ENCODE measurements around the gene SERPINI1. TPM values are rescaled to one million over a fixed set of nuclear protein-coding genes. Genes with fewer than 3 reads are reported as not detected.
A peak's percentile ranks its signal among the peaks of the same experiment; 100 is the strongest.

SERPINI1 gene
- total and polyA plus RNA-seq, 9 of the 15 experiments (the other 6 are each of a cell fraction or from before 2014, with no cell fraction given), result 1.6 to 9.9 (median 3.5) TPM

DNA sequence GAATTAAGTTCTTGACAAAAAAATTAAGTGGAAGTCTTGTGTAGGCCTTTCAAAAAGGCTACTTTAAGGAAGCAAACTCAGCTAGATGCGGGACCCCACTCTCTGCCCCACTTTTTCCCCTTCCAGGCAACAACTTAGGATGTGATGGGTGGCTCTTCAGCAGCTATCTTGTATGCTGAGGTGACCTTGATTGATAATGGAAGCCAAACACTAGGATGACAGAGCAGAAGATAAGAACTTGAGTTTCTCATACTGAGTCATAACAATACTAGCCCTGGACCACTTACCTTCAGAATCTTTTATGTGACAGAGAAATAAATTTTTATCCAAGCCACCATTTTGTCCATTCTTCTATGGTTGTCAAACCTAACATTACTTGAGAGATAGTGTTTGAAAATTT lies 16.9 kb upstream of the SERPINI1 start (continued):
- peak; percentile 40; the same call in 1 of the 2 replicates for TF ChIP-seq FOSL1 (tag; conservative IDR thresholded peaks at IDR 0.05)
- TF ChIP-seq, protein P1, sequence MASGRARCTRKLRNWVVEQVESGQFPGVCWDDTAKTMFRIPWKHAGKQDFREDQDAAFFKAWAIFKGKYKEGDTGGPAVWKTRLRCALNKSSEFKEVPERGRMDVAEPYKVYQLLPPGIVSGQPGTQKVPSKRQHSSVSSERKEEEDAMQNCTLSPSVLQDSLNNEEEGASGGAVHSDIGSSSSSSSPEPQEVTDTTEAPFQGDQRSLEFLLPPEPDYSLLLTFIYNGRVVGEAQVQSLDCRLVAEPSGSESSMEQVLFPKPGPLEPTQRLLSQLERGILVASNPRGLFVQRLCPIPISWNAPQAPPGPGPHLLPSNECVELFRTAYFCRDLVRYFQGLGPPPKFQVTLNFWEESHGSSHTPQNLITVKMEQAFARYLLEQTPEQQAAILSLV (tag; IDR thresholded peaks at IDR 0.05), result no peak

DNA sequence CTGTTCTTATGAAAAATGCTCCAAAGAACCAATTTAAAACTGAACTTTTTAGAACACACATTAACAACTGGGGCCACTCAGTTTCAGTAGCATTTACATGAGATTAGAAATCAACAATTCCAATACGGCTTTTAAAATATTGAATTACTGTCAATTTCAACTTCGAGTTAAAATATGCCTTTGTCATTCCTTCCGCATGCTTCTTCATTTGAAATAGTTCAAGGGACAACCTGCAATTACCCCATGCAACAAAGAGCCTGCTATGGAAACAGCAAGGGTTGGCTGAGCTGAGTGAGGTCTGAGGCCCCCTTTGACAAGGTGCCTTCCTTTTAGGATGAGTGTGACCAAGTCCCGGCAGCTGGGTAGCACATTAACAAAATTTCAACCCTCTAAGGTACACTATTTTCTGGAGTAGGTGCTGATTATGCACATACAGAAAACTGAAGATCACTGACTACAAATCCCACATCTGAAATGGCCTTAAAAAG lies 12.5 kb upstream of the SERPINI1 start:
- Histone ChIP-seq H4K20me1 (replicated peaks; ENCODE audit: control insufficient read depth, insufficient read depth, low read length) (0 out of 2 replicates have a peak, but pooled peaks cover 3% of the 10 kb centered on the region), H3K36me3 (ENCODE audit: control insufficient read depth, insufficient read depth, low read length) (peaks cover 46% of the 10 kb centered on the region), H3K4me1 (replicated peaks in 1 of 2; ENCODE audit: control insufficient read depth in 2 of 2, insufficient read depth in 2 of 2, low read length in 2 of 2) (peaks cover 22 to 56% of the 10 kb centered on the region in 2 experiments), H3K27ac (ENCODE audit: extremely low read depth, low read depth, low read length) (peak overlapping the region; percentile 72), H2AFZ (ENCODE audit: low read depth, low read length) (no peak overlapping the region), H3K9ac (ENCODE audit: insufficient read depth in 1 of 2, low read depth in 2 of 2, low read length in 2 of 2) (peak overlapping the region; percentile 70 to 80; a peak in 3 of 4 replicates), H3K27me3 (ENCODE audit: control insufficient read depth in 2 of 2, insufficient read depth in 2 of 2, low read length in 2 of 2) (no peaks in the 10 kb centered on the region), H3K9me1 (ENCODE audit: control insufficient read depth, insufficient read depth, low read length) (no peaks in the 10 kb centered on the region), H3K79me2 (ENCODE audit: control insufficient read depth, insufficient read depth, low read length) (peaks cover 100% of the 10 kb centered on the region), H3K4me2 (ENCODE audit: insufficient read depth, low read length) (peak overlapping the region; percentile 67), H3K9me3 (replicated peaks; ENCODE audit: control insufficient read depth, insufficient read depth, low read depth, low read length) (no peaks in the 10 kb centered on the region), H3K4me3 (peak overlapping the region; percentile 20; the same call in 1 of the 2 replicates)
- ATAC-seq (peak; percentile 45), FAIRE-seq (no peak), DNase-seq (ENCODE audit: extremely low read depth in 1 of 4, low spot score in 3 of 4) (peak in 1 of 4 experiments; percentile 32)
- intact Hi-C loops (cut with micrococcal nuclease), result no loop called here
- 7% methylated on average over 4 of the region's 4 CpGs for WGBS (ENCODE audit: insufficient coverage, low coverage, missing lambda C conversion rate)
- in situ Hi-C loops (cut with MboI), result no loop called here
- BruUV-seq (replicated peaks), result no TSS peak
- POLR2A ChIA-PET, result interaction anchor here (0.8 to 1.6 kb wide), 4 partner anchors 8 to 33 kb away, joined by 3 to 8 read pairs (median 4); no protein-coding TSS in a partner anchor
- CTCF ChIA-PET (ENCODE audit: low intra/inter-chr PET ratio), result no interaction called here
- TF ChIP-seq, protein P2, sequence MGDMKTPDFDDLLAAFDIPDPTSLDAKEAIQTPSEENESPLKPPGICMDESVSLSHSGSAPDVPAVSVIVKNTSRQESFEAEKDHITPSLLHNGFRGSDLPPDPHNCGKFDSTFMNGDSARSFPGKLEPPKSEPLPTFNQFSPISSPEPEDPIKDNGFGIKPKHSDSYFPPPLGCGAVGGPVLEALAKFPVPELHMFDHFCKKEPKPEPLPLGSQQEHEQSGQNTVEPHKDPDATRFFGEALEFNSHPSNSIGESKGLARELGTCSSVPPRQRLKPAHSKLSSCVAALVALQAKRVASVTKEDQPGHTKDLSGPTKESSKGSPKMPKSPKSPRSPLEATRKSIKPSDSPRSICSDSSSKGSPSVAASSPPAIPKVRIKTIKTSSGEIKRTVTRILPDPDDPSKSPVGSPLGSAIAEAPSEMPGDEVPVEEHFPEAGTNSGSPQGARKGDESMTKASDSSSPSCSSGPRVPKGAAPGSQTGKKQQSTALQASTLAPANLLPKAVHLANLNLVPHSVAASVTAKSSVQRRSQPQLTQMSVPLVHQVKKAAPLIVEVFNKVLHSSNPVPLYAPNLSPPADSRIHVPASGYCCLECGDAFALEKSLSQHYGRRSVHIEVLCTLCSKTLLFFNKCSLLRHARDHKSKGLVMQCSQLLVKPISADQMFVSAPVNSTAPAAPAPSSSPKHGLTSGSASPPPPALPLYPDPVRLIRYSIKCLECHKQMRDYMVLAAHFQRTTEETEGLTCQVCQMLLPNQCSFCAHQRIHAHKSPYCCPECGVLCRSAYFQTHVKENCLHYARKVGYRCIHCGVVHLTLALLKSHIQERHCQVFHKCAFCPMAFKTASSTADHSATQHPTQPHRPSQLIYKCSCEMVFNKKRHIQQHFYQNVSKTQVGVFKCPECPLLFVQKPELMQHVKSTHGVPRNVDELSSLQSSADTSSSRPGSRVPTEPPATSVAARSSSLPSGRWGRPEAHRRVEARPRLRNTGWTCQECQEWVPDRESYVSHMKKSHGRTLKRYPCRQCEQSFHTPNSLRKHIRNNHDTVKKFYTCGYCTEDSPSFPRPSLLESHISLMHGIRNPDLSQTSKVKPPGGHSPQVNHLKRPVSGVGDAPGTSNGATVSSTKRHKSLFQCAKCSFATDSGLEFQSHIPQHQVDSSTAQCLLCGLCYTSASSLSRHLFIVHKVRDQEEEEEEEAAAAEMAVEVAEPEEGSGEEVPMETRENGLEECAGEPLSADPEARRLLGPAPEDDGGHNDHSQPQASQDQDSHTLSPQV (IDR thresholded peaks at IDR 0.05), result peak; percentile 52; the same call in 1 of the 2 replicates
- TF ChIP-seq HOXB6 (CRISPR knock-in tag; IDR thresholded peaks at IDR 0.05; ENCODE audit: borderline replicate concordance), result no peak
- 0 out of 2 replicates have a peak, but pooled peaks have one; percentile 11 for TF ChIP-seq TEAD4 (IDR thresholded peaks at IDR 0.05; ENCODE audit: low read length)
- TF ChIP-seq TEAD4 (CRISPR knock-in tag; IDR thresholded peaks at IDR 0.05; ENCODE audit: borderline replicate concordance), result no peak

Data from K562 (cell line).